ENCODE measurements around the gene SLC6A19. TPM values are rescaled to one million over a fixed set of nuclear protein-coding genes. Genes with fewer than 3 reads are reported as not detected.

The SLC6A19 gene
- total RNA-seq, 4 donors from 2014 or later = not detected

DNA sequence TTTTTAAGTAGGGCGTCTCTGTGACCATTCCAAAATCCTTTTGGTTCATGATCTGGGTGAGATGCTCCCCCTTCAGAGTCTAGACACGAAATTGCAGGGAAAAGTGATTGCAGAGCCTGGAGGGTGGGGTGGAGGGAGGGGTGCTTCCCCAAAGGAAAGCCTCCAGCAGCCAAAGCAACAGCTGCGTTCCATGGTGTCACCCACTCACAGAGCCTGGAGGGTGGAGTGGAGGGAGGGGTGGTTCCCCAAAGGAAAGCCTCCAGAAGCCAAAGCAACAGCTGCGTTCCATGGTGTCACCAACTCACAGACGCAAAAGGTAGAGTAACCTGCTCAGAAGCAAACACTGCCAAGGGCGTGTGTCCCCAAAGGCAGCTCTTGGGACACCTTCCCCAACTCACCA is 46.4 kb downstream of the SLC6A19 start:
- TF ChIP-seq, protein P1, sequence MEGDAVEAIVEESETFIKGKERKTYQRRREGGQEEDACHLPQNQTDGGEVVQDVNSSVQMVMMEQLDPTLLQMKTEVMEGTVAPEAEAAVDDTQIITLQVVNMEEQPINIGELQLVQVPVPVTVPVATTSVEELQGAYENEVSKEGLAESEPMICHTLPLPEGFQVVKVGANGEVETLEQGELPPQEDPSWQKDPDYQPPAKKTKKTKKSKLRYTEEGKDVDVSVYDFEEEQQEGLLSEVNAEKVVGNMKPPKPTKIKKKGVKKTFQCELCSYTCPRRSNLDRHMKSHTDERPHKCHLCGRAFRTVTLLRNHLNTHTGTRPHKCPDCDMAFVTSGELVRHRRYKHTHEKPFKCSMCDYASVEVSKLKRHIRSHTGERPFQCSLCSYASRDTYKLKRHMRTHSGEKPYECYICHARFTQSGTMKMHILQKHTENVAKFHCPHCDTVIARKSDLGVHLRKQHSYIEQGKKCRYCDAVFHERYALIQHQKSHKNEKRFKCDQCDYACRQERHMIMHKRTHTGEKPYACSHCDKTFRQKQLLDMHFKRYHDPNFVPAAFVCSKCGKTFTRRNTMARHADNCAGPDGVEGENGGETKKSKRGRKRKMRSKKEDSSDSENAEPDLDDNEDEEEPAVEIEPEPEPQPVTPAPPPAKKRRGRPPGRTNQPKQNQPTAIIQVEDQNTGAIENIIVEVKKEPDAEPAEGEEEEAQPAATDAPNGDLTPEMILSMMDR (IDR thresholded peaks at IDR 0.05) = no peak
- ATAC-seq (ENCODE audit: low FRiP score) = no peak
- DNase-seq (ENCODE audit: low spot score) = no peak

DNA sequence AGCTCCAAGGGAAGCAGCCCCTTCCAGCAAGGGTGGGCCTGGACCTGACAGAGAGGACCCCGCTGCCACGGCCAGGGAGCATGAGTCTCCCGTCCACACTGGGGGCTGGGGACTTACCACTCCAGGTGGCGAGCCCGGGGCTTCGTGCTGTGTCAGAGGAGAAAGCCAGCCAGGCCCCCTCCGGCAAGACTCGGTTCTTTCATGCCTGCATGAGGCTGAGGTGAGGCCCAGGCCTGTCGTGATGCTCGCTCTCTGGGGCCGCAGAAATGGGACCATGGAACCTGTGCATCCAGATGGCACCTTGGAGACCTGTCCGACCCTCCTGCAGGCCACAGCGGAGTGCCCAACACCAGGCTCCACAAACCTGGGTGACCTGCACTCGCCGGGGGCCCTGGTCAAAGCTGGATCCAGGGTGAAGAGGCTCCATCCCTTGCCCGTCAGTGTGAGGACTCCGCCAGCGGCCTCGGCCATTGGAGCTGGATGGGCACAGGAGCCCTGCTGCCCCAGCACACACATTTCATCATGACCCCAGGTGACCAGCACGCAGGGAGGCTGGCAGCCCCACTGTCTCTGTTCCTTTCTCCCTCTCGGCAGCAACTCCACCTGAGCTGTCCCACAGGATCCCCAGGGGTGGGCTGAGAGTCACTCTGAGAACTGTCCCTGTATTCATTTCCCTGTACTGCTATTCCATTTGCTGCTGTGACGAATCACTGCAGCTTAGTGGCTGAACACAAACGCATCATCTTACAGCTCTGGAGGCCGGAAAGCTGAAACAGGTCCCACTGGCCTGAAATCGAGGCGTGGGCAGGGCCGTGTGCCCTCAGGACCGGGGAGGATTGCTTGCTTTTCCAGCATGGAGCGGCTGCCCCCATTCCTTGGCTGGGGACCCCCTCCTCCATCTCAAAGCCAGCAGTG is 48.2 kb downstream of the SLC6A19 start:
- ATAC-seq (ENCODE audit: low FRiP score) = no peak

DNA sequence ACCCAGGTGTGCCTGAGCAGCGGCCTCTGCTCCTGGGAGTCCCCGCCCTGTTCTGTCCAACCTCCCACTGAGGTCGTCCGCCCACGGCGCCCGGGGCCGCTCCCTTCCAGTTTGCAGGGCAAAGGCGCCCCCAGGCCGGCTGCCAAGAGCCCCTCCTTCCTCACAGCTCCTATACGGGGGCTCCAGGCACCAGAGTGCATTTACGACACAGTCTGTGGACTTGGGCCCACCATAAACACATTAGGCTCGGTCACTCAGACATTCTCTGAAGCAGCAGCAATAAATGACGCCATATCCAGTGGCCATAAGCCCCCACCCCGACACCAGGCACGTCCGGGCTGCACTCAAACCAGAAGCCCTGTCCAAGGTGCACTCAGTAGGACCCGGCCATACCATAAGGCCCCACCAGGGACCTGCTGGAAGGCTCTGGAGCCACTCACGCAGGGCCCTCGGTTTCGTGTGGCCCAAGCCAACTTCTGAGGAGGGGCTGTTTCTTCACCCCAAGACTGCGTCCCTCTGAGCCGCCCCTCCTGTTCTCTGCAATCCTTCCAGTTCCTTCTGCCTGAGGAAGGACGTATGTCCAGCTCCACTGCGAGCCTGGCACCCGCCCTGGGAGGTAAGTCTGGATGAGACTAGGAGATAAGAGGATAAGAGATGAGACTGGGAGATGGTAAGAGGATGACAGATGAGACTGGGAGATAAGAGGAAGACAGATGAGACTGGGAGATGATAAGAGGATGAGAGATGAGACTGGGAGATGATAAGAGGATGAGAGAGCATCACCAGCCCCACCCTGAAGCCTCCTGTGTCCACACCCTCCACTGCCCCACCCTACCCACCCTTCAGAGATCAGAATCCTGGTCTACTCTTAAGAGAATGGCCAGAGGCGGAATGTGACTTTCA is 50.5 kb downstream of the SLC6A19 start:
- ATAC-seq (ENCODE audit: low FRiP score) (no peak), DNase-seq (ENCODE audit: low spot score) (no peak)
- TF ChIP-seq, protein P1 (IDR thresholded peaks at IDR 0.05) = no peak

More for the DNA sequence above, 48.2 kb downstream of the SLC6A19 start:
- TF ChIP-seq, protein P1 (IDR thresholded peaks at IDR 0.05) = no peak
- DNase-seq (ENCODE audit: low spot score) = no peak

DNA sequence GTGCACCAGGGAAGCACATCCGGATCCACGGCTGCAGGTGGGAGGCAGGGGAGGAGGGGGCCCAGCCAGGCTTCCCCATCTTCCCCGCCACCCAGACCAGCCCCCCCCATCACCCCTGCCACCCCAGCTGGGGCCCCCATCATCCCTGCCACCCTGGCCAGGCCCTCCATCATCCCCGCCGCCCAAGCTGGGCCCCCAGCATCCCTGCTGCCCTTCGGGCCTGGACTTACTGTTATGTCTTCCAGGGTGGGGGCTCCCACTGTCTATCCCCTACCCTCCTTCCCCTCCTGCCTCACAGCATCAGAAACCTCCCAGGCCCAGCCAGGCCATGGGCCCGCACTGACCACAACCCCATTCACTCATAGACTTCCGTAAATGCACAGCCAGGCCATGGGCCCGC is 51.3 kb downstream of the SLC6A19 start:
- TF ChIP-seq, protein P1 (IDR thresholded peaks at IDR 0.05) = no peak
- no peak for ATAC-seq (ENCODE audit: low FRiP score)
- no peak for DNase-seq (ENCODE audit: low spot score)

DNA sequence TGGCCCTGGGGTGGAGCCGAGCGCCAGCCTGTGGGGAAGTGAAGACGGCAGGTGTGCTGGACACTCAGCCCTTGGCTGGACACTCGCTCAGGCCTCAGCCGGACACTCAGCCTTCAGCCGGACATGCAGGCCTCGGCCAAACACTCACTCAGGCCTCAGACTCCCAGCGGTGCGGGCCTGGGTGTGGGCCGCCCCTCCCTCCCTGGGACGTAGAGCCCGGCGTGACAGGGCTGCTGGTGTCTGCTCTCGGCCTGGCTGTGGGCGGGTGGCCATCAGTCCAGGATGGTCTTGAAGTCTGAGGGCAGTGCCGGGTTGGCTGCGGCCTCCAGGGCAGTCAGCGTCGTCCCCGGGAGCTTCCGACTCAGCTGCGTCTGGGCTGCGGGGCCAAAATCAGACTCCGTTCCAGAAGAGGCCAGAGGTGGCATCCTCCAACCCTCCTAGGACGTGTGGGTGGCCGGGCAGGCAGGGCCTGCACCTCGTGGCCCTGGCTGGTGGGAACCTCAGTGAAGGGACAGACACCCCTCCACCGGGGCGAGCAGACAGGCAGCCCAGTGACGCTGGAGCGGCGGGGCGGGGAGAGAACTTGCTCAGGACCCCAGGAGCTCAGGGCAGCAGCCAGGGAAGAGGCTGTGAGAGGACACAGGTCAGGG is 52.2 kb downstream of the SLC6A19 start:
- ATAC-seq (ENCODE audit: low FRiP score) (no peak), DNase-seq (ENCODE audit: low spot score) (no peak)
- TF ChIP-seq, protein P1 (IDR thresholded peaks at IDR 0.05) = no peak

DNA sequence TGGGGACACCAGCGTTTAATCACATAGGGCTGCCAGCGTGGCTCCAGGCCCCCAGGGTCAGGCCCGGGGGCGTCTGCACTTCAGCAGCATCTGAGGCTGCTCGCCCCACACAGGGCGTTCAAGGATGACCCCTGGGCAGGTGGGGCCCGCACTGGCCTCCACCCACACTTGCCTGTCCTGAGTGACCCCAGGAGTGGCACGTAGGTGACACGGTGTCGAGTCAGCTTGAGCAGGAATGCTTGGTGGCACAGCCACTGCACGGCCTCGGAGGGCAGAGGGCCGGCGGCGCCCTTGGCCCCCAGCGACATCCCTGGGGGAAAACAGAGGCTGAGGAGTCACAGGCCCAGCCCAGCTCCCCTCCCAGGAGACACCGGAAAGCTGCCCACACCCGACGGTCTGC is 52.8 kb downstream of the SLC6A19 start:
- ATAC-seq (ENCODE audit: low FRiP score) = no peak
- TF ChIP-seq, protein P1 (IDR thresholded peaks at IDR 0.05) = no peak
- DNase-seq (ENCODE audit: low spot score) = no peak
